Mesenchymal stem cell (in vitro differentiated cells and primary cell): ENCODE results near the gene ADGRE3. TPM values are rescaled to one million over a fixed set of nuclear protein-coding genes. Genes with fewer than 3 reads are reported as not detected.

Experiments
- small RNA-seq: library from polyadenylated mRNA; stranded (forward); fragments of <200 nt; extraction: miRNeasy Mini kit (QIAGEN cat#:217004); gene quantifications from one replicate; pipeline ENCODE3, GENCODE V24; 2013; ENCODE audit warnings: low read depth

The ADGRE3 gene

Small RNAs within 50 kb of the gene (small RNA-seq; reads per million reads assigned to genes)
- gene AC022149.2, result not detected
- not detected for gene RN7SL842P
